SK-N-SH treated with all-trans-retinoic acid at 6 μM for 48 hours (cell line): Measurements from ENCODE around the gene FAM222B.

Source experiments
- ATAC-seq: fragments of 200-7000 bp; cut with Tn5 transposase; 3 replicates; pipeline ENCODE4 v1.9.1; 2020; ENCODE audit warnings: mild to moderate bottlenecking, moderate library complexity
- ARNTL ChIP-seq: fragments of 450-650 bp; formaldehyde crosslinking; IDR thresholded peaks from 2 replicates; pipeline ENCODE4 v1.5.0; 2020; ENCODE audit warnings: low read depth, mild to moderate bottlenecking, moderate library complexity, borderline replicate concordance
- BACH2 ChIP-seq: fragments of 250-450 bp; sonication (Bioruptor Pico); IDR thresholded peaks from 2 replicates; pipeline ENCODE4 v1.9.0; 2021; ENCODE audit warnings: mild to moderate bottlenecking, borderline replicate concordance
- CSRNP3 ChIP-seq: fragments of 250-450 bp; sonication (Bioruptor Pico); IDR thresholded peaks from 2 replicates; pipeline ENCODE4 v1.5.1; 2021; ENCODE audit warnings: mild to moderate bottlenecking, moderate library complexity
- GLIS3 ChIP-seq: fragments of 250-450 bp; sonication (Bioruptor Pico); IDR thresholded peaks from 2 replicates; pipeline ENCODE4 v1.5.0; 2020; ENCODE audit warnings: mild to moderate bottlenecking, moderate library complexity
- ISL1 ChIP-seq: fragments of 250-450 bp; sonication (Bioruptor Pico); IDR thresholded peaks from 2 replicates; pipeline ENCODE4 v2.1.2; 2022; ENCODE audit warnings: mild to moderate bottlenecking, moderate library complexity
- OSR1 ChIP-seq: fragments of 250-450 bp; sonication (Bioruptor Pico); IDR thresholded peaks from 2 replicates; pipeline ENCODE4 v1.8.0; 2022; ENCODE audit warnings: moderate library complexity, mild to moderate bottlenecking, inconsistent platforms
- PATZ1 ChIP-seq: fragments of 250-450 bp; sonication (Bioruptor Pico); IDR thresholded peaks from 2 replicates; pipeline ENCODE4 v1.8.0; 2020; ENCODE audit warnings: mild to moderate bottlenecking, moderate library complexity, borderline replicate concordance
- POU6F1 ChIP-seq: fragments of 250-450 bp; sonication (Bioruptor Pico); IDR thresholded peaks from 2 replicates; pipeline ENCODE4 v1.8.0; 2021; ENCODE audit warnings: low read depth, mild to moderate bottlenecking, moderate library complexity, borderline replicate concordance
- PPARA ChIP-seq: fragments of 250-450 bp; sonication (Bioruptor Pico); IDR thresholded peaks from 2 replicates; pipeline ENCODE4 v1.5.0; 2020; ENCODE audit warnings: mild to moderate bottlenecking, borderline replicate concordance
- RARB ChIP-seq: fragments of 250-450 bp; sonication (Bioruptor Pico); IDR thresholded peaks from 2 replicates; pipeline ENCODE4 v1.8.0; 2021; ENCODE audit warnings: mild to moderate bottlenecking, moderate library complexity
- SNAI2 ChIP-seq: fragments of 250-450 bp; sonication (Bioruptor Pico); IDR thresholded peaks from 2 replicates; pipeline ENCODE4 v1.5.0; 2020; ENCODE audit warnings: mild to moderate bottlenecking, moderate library complexity
- TCF4 ChIP-seq: fragments of 250-450 bp; sonication (Bioruptor Pico); IDR thresholded peaks from 2 replicates; pipeline ENCODE4 v1.8.0; 2021; ENCODE audit warnings: mild to moderate bottlenecking, moderate library complexity, borderline replicate concordance
- TOX ChIP-seq: fragments of 250-450 bp; sonication (Bioruptor Pico); IDR thresholded peaks from 2 replicates; pipeline ENCODE4 v1.8.0; 2021; ENCODE audit warnings: mild to moderate bottlenecking, moderate library complexity, borderline replicate concordance
- ZC3H10 ChIP-seq: fragments of 250-450 bp; sonication (Bioruptor Pico); IDR thresholded peaks from 2 replicates; pipeline ENCODE4 v1.5.1; 2021; ENCODE audit warnings: mild to moderate bottlenecking, moderate library complexity
- ZFP3 ChIP-seq: fragments of 250-450 bp; sonication (Bioruptor Pico); IDR thresholded peaks from 2 replicates; pipeline ENCODE4 v1.5.0; 2020; ENCODE audit warnings: mild to moderate bottlenecking, moderate library complexity
- ZFP30 ChIP-seq: fragments of 450-650 bp; formaldehyde crosslinking; IDR thresholded peaks from 2 replicates; pipeline ENCODE4 v1.5.0; 2022; ENCODE audit warnings: mild to moderate bottlenecking, moderate library complexity
- ZNF565 ChIP-seq: fragments of 450-650 bp; formaldehyde crosslinking; conservative IDR thresholded peaks from 2 replicates; pipeline ENCODE4 v1.5.0; 2020; ENCODE audit warnings: low read depth, mild to moderate bottlenecking, moderate library complexity
- ZNF70 ChIP-seq: fragments of 450-650 bp; formaldehyde crosslinking; IDR thresholded peaks from 2 replicates; pipeline ENCODE4 v1.5.0; 2020; ENCODE audit warnings: mild to moderate bottlenecking, moderate library complexity
- ZNF8 ChIP-seq: fragments of 450-650 bp; formaldehyde crosslinking; IDR thresholded peaks from 2 replicates; pipeline ENCODE4 v1.5.0; 2020; ENCODE audit warnings: mild to moderate bottlenecking, moderate library complexity
- TF ChIP-seq, protein P1 (sequence below): fragments of 250-450 bp; sonication (Bioruptor Pico); IDR thresholded peaks from 2 replicates; pipeline ENCODE4 v1.5.0; 2020; ENCODE audit warnings: mild to moderate bottlenecking, moderate library complexity

The FAM222B gene

DNA sequence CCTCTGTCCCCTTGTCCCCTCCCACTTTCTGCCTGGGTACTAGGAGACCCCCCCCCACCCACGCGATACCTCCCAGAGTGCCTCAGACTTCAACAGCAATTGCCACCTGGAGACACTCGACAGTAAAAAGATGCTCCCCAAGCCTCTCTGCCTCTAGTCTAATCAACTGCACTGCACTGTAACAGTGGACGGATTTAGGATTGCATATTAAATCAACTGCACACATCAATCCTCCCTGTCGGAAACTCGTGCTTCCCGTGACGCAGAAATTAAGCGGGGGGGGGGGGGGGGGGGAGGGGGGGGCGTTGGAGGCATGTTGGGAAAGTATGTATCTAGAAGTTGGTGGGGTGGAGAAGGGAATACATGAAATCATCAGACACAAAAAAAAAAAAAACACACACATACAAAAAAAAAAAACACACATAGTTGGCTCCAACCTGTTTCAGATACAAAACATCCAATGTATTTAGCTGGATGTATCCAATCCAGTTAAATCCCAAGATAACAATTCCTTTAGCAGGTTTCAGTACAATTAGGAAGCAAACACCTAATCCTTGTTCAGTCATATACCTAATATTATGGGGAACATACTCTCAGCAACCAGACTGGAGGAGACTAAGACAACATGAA is 29.7 kb downstream of the FAM222B start:
- TF ChIP-seq ARNTL (CRISPR knock-in tag), result no peak
- TF ChIP-seq, protein P1, sequence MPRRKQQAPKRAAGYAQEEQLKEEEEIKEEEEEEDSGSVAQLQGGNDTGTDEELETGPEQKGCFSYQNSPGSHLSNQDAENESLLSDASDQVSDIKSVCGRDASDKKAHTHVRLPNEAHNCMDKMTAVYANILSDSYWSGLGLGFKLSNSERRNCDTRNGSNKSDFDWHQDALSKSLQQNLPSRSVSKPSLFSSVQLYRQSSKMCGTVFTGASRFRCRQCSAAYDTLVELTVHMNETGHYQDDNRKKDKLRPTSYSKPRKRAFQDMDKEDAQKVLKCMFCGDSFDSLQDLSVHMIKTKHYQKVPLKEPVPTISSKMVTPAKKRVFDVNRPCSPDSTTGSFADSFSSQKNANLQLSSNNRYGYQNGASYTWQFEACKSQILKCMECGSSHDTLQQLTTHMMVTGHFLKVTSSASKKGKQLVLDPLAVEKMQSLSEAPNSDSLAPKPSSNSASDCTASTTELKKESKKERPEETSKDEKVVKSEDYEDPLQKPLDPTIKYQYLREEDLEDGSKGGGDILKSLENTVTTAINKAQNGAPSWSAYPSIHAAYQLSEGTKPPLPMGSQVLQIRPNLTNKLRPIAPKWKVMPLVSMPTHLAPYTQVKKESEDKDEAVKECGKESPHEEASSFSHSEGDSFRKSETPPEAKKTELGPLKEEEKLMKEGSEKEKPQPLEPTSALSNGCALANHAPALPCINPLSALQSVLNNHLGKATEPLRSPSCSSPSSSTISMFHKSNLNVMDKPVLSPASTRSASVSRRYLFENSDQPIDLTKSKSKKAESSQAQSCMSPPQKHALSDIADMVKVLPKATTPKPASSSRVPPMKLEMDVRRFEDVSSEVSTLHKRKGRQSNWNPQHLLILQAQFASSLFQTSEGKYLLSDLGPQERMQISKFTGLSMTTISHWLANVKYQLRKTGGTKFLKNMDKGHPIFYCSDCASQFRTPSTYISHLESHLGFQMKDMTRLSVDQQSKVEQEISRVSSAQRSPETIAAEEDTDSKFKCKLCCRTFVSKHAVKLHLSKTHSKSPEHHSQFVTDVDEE, result peak; percentile 66
- no peak for TF ChIP-seq OSR1
- no peak for TF ChIP-seq POU6F1
- peak; percentile 55 for ATAC-seq

DNA sequence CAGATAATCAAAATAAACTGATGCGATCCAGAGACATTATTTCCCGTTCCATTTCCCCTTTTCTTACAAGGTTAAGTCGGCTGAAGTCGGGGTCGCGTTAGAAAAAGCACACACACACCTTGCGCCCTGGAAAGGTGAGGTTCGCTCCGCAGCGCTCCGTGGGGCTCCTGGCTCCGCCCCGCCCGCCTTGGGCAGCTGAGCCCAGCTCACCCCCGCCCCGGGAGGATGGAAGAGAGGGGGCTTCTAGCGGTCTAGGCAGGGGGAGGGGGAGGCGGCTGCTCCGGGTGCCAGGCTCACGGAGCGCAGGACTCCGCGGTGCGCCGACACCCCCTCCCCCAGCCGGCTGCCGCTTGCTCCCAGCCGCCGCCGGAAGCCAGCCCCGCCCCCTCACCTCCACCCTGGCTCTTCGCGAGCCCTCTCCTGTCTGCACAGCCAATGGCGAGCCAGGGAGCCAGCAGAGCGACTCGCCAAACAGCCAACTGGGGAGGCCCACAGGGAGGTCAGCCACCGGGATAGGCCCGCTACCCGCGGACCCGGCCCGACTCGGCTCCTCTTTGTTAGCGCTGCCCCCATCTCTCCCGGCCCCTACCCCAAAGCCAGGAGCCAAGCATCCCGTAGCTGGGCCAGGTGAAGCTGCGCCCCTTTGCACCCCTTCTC is 30.4 kb downstream of the FAM222B start:
- ATAC-seq, result peak; percentile 99
- TF ChIP-seq ZFP3 (CRISPR knock-in tag), result no peak
- no peak for TF ChIP-seq TCF4 (CRISPR knock-in tag)
- no peak for TF ChIP-seq CSRNP3 (CRISPR knock-in tag)
- TF ChIP-seq ZFP30 (CRISPR knock-in tag), result no peak
- TF ChIP-seq ISL1 (CRISPR knock-in tag), result no peak
- TF ChIP-seq, protein P1, result no peak
- no peak for TF ChIP-seq RARB (CRISPR knock-in tag)
- TF ChIP-seq ZNF565, result no peak
- no peak for TF ChIP-seq ZC3H10 (CRISPR knock-in tag)
- TF ChIP-seq ZNF70 (CRISPR knock-in tag), result no peak
- no peak for TF ChIP-seq ZNF8 (CRISPR knock-in tag)
- TF ChIP-seq PATZ1, result no peak; the same call in 1 of the 2 replicates
- no peak for TF ChIP-seq PPARA (CRISPR knock-in tag)
- TF ChIP-seq SNAI2 (CRISPR knock-in tag), result no peak
- no peak for TF ChIP-seq BACH2
- no peak for TF ChIP-seq TOX (CRISPR knock-in tag)
- TF ChIP-seq, all 23 proteins: peak for 0

DNA sequence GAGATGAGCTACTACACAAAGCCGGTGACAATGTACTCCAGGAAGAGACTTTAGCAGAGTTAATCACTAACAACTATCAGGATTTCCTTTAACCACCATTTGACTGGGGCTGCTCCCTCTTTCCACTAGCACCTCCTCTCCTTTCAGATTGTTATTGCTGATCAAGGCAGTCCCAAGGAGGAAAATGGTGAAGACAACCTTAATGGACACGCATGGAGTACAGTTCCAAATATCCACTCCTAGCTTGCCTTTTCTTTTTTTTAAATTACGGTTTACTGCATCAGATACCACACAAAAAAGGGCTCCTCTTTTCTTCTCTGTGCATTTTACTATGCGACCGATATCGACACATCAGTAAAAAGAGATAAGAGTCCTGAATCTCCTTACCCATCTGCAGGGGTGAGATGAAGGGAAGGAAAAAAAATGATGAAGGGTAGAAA is 30.9 kb downstream of the FAM222B start:
- ATAC-seq, result peak; percentile 30; the same call in 2 of the 3 replicates

More for the DNA sequence above, 30.9 kb downstream of the FAM222B start:
- TF ChIP-seq OSR1 (no peak), GLIS3 (CRISPR knock-in tag) (no peak), ISL1 (CRISPR knock-in tag) (no peak), TCF4 (CRISPR knock-in tag) (no peak)
- TF ChIP-seq, all 23 proteins: peak for 0
